K562 (cell line): Measurements from ENCODE around the gene WDR90. TPM values are rescaled to one million over a fixed set of nuclear protein-coding genes. Genes with fewer than 3 reads are reported as not detected.

Source experiments
- ARNT ChIP-seq, 2 experiments: fragments of 450-650 bp; IDR thresholded peaks; 2 replicates each; pipeline ENCODE4 v1.6.1; 2016; ENCODE audit warnings: mild to moderate bottlenecking in 1 of 2
- CTBP1 ChIP-seq: fragments of 450-650 bp; IDR thresholded peaks from 2 replicates; pipeline ENCODE4 v1.6.1; 2016; ENCODE audit warnings: borderline replicate concordance
- CXXC5 ChIP-seq: fragments of 250-450 bp; sonication (Bioruptor Pico); IDR thresholded peaks from 2 replicates; pipeline ENCODE4 v1.8.0; 2022; ENCODE audit warnings: inconsistent platforms, mild to moderate bottlenecking, moderate library complexity
- DACH1 ChIP-seq: fragments of 450-650 bp; IDR thresholded peaks from 2 replicates; pipeline ENCODE4 v1.6.1; 2018; ENCODE audit not compliant: partially characterized antibody
- ESRRB ChIP-seq: fragments of 250-450 bp; sonication (Bioruptor Pico); IDR thresholded peaks from 2 replicates; pipeline ENCODE4 v1.5.0; 2020; ENCODE audit warnings: mild to moderate bottlenecking, moderate library complexity, borderline replicate concordance
- HLTF ChIP-seq: fragments of 450-650 bp; IDR thresholded peaks from 2 replicates; pipeline ENCODE4 v1.6.1; 2016
- L3MBTL2 ChIP-seq: fragments of 450-650 bp; IDR thresholded peaks from 2 replicates; pipeline ENCODE4 v1.6.1; 2016; ENCODE audit warnings: mild to moderate bottlenecking, moderate library complexity
- MEIS2 ChIP-seq: fragments of 450-650 bp; IDR thresholded peaks from 2 replicates; pipeline ENCODE4 v1.6.1; 2014; ENCODE audit warnings: mild to moderate bottlenecking; ENCODE audit not compliant: partially characterized antibody
- NFIX ChIP-seq: fragments of 250-450 bp; sonication (Bioruptor Pico); IDR thresholded peaks from 2 replicates; pipeline ENCODE4 v1.4.0; 2020; ENCODE audit warnings: low read depth, mild to moderate bottlenecking, moderate library complexity
- POLR2B ChIP-seq: fragments of 450-650 bp; IDR thresholded peaks from 2 replicates; pipeline ENCODE4 v1.6.1; 2018; ENCODE audit warnings: low read depth; ENCODE audit not compliant: partially characterized antibody
- SAFB ChIP-seq: fragments of 200-400 bp; formaldehyde crosslinking; IDR thresholded peaks from 2 replicates; pipeline ENCODE4 v1.6.1; 2017; ENCODE audit warnings: low read depth, low read length, borderline replicate concordance
- SIN3A ChIP-seq, 2 experiments: fragments of 150-350 bp in 1 of 2; IDR thresholded peaks; 2 replicates each; pipeline ENCODE4 v1.6.1; 2011 to 2016; ENCODE audit warnings: borderline replicate concordance in 2 of 2, low read depth in 2 of 2, low read length in 2 of 2, mild to moderate bottlenecking in 2 of 2, moderate library complexity in 2 of 2; ENCODE audit not compliant: control insufficient read depth in 1 of 2
- TBP ChIP-seq: optimal IDR thresholded peaks from 2 replicates; pipeline ENCODE3; 2011; ENCODE audit warnings: low read depth, low read length, improper control_type of control experiment
- TOE1 ChIP-seq, 2 experiments: fragments of 450-650 bp in 1 of 2; sonication (generic) in 1 of 2; formaldehyde crosslinking in 1 of 2; IDR thresholded peaks; 2 replicates each; pipeline versions ENCODE4 v1.7.1 to v1.8.0; 2016 to 2022; ENCODE audit warnings: borderline replicate concordance in 2 of 2, mild to moderate bottlenecking in 2 of 2, antibody characterized with exemption in 1 of 2, inconsistent platforms in 1 of 2, low read depth in 1 of 2, missing genetic modification reagents in 1 of 2, moderate library complexity in 1 of 2
- ZNF41 ChIP-seq: fragments of 250-450 bp; sonication (Bioruptor Pico); conservative IDR thresholded peaks from 2 replicates; pipeline ENCODE4 v1.4.0; 2020; ENCODE audit warnings: mild to moderate bottlenecking
- ZNF561 ChIP-seq: fragments of 450-650 bp; formaldehyde crosslinking; conservative IDR thresholded peaks from 2 replicates; pipeline ENCODE4 v1.4.0; 2020; ENCODE audit warnings: mild to moderate bottlenecking, moderate library complexity
- ZNF589 ChIP-seq: fragments of 200-800 bp; sonication (Bioruptor generic); IDR thresholded peaks from 2 replicates; pipeline ENCODE4 v1.6.1; 2016; ENCODE audit warnings: low read depth, missing genetic modification characterization, missing compliant biosample characterization
- ZNF830 ChIP-seq: fragments of 250-450 bp; sonication (Bioruptor Pico); IDR thresholded peaks from 2 replicates; pipeline ENCODE4 v1.5.0; 2021; ENCODE audit warnings: mild to moderate bottlenecking
- polyA plus RNA-seq, 8 experiments: library from polyadenylated mRNA; depleted of rRNA in 4 of 8; stranded (reverse) in 5 of 8; unstranded in 3 of 8; fragments of >200 nt; fragmentation: Nextera tagmentation in 2 of 8; fragmentation: Illumina TruSeq in 1 of 8; extraction: Ambion mirVana in 2 of 8; extraction: Trizol in 1 of 8; gene quantifications; 2 replicates each; pipeline versions ENCODE4 v1.2.1 to v1.2.3, GENCODE V29; 2011 to 2014; ENCODE audit warnings: inconsistent platforms in 1 of 8, missing spikeins in 1 of 8
- total RNA-seq, 7 experiments: library from RNA; depleted of rRNA in 6 of 7; stranded (reverse); fragments of >200 nt in 6 of 7; fragmentation: Illumina TruSeq in 2 of 7; extraction: Trizol in 2 of 7; gene quantifications; 2 replicates each; pipeline versions ENCODE4 v1.2.1 to v1.2.3, GENCODE V29; 2011 to 2021; ENCODE audit warnings: low replicate concordance in 1 of 7
- TF ChIP-seq, protein P1 (sequence below), 2 experiments: fragments of 450-650 bp; conservative IDR thresholded peaks; 2 replicates each; pipeline ENCODE4 v1.6.1; 2017; ENCODE audit warnings: mild to moderate bottlenecking in 2 of 2, moderate library complexity in 2 of 2
- TF ChIP-seq, protein P2 (sequence below): fragments of 450-650 bp; IDR thresholded peaks from 2 replicates; pipeline ENCODE4 v1.6.1; 2016; ENCODE audit warnings: antibody characterized with exemption
- TF ChIP-seq, protein P3 (sequence below): fragments of 250-450 bp; sonication (Bioruptor Pico); IDR thresholded peaks from 2 replicates; pipeline ENCODE4 v1.5.0; 2021
- TF ChIP-seq, protein P4 (sequence below): sonication (generic); formaldehyde crosslinking; IDR thresholded peaks from 2 replicates; pipeline ENCODE4 v1.8.0; 2022; ENCODE audit warnings: missing genetic modification reagents, mild to moderate bottlenecking, moderate library complexity, borderline replicate concordance

The WDR90 gene
- total and polyA plus RNA-seq, 9 of the 15 experiments (the other 6 are each of a cell fraction or from before 2014, with no cell fraction given), result 0.44 to 12.6 (median 3.3) TPM

DNA sequence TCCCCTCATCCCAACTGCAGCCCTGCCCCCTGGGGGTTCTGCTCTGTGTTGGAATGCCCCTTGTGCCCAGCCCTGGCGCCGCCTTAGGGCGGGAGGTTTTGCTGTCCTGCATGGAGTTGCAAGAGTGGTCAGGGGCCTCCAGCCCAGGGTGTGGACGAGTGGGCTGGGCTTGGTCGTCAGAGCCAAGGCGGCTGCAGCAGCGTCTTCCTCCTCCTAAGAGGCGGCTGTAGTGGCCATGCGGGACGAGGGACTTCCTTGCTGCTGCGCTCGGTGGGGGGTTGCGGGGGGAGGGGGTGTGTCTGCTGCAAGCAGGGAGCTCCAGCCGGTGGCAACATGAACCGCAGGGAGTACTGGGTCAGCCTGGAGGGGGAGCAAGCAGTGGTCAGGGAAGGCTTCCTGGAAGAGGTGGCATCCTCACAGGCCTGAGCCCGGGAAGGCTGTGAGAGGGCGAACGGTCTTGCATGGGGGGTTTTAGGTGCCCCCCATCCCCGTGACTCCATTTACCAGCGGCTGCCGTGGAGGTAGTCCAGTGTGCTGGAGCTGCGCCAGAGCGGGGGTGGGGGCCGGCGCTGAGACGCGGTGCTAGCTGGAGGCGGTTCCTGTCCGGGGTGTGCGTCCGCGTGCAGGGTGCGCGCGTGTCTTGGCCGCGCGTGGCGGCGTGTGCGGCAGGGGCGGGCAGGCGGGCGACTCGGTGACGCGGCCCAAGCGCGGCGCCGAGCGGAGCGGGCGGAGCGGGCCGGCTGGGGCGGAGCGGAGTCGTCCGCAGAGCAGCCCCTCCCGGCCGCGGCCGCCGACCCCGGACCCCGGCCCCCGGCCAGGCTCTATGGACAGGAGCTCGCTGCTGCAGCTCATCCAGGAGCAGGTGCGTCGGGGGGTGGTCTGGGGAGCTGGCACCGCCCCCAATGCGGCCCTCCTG is 26.1 kb downstream of the WDR90 start, which contains the start of gene RHBDL1 (continued):
- no peak for TF ChIP-seq ESRRB (CRISPR knock-in tag)
- TF ChIP-seq TOE1 (IDR thresholded peaks at IDR 0.05; ENCODE audit: borderline replicate concordance), result 0 out of 2 replicates have a peak, but pooled peaks have one; percentile 49
- 0 out of 2 replicates have a peak, but pooled peaks have one; percentile 59 for TF ChIP-seq TOE1 (CRISPR knock-in tag; IDR thresholded peaks at IDR 0.05; ENCODE audit: borderline replicate concordance, low read depth)
- TF ChIP-seq L3MBTL2, result peak; percentile 42; the same call in 1 of the 2 replicates
- TF ChIP-seq HLTF, result peak; percentile 60; the same call in 1 of the 2 replicates
- TF ChIP-seq, protein P1, sequence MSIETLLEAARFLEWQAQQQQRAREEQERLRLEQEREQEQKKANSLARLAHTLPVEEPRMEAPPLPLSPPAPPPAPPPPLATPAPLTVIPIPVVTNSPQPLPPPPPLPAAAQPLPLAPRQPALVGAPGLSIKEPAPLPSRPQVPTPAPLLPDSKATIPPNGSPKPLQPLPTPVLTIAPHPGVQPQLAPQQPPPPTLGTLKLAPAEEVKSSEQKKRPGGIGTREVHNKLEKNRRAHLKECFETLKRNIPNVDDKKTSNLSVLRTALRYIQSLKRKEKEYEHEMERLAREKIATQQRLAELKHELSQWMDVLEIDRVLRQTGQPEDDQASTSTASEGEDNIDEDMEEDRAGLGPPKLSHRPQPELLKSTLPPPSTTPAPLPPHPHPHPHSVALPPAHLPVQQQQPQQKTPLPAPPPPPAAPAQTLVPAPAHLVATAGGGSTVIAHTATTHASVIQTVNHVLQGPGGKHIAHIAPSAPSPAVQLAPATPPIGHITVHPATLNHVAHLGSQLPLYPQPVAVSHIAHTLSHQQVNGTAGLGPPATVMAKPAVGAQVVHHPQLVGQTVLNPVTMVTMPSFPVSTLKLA (conservative IDR thresholded peaks at IDR 0.05), result peak; percentile 73 to 85
- TF ChIP-seq POLR2B, result peak; percentile 68
- TF ChIP-seq ARNT (IDR thresholded peaks at IDR 0.05), result 0 out of 4 replicates have a peak, but pooled peaks of 1 of the 2 experiments have one; percentile 36
- TF ChIP-seq CTBP1, result peak; percentile 83
- TF ChIP-seq DACH1, result peak; percentile 65
- TF ChIP-seq CXXC5 (CRISPR knock-in tag), result peak; percentile 71; the same call in 1 of the 2 replicates
- TF ChIP-seq, protein P2, sequence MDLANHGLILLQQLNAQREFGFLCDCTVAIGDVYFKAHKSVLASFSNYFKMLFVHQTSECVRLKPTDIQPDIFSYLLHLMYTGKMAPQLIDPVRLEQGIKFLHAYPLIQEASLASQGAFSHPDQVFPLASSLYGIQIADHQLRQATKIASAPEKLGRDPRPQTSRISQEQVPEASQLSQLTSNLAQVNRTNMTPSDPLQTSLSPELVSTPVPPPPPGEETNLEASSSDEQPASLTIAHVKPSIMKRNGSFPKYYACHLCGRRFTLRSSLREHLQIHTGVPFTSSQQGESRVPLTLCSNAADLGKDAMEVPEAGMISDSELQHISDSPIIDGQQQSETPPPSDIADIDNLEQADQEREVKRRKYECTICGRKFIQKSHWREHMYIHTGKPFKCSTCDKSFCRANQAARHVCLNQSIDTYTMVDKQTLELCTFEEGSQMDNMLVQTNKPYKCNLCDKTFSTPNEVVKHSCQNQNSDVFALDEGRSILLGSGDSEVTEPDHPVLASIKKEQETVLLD, result peak; percentile 53; the same call in 1 of the 2 replicates
- TF ChIP-seq ZNF41 (CRISPR knock-in tag), result no peak
- TF ChIP-seq MEIS2, result no peak
- no peak for TF ChIP-seq NFIX (CRISPR knock-in tag)
- no peak for TF ChIP-seq ZNF830
- no peak for TF ChIP-seq ZNF589 (CRISPR knock-in tag)
- TF ChIP-seq SAFB, result peak; percentile 98
- TF ChIP-seq ZNF561 (CRISPR knock-in tag), result no peak
- peak; percentile 37 for TF ChIP-seq TBP
- TF ChIP-seq, protein P3, sequence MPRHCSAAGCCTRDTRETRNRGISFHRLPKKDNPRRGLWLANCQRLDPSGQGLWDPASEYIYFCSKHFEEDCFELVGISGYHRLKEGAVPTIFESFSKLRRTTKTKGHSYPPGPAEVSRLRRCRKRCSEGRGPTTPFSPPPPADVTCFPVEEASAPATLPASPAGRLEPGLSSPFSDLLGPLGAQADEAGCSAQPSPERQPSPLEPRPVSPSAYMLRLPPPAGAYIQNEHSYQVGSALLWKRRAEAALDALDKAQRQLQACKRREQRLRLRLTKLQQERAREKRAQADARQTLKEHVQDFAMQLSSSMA (CRISPR knock-in tag), result peak; percentile 44; the same call in 1 of the 2 replicates
- TF ChIP-seq SIN3A (IDR thresholded peaks at IDR 0.05; ENCODE audit: borderline replicate concordance in 2 of 2, control insufficient read depth in 1 of 2, low read depth in 2 of 2, low read length in 2 of 2), result peak; percentile 66 to 70; a peak in 3 of 4 replicates
- TF ChIP-seq, protein P4, sequence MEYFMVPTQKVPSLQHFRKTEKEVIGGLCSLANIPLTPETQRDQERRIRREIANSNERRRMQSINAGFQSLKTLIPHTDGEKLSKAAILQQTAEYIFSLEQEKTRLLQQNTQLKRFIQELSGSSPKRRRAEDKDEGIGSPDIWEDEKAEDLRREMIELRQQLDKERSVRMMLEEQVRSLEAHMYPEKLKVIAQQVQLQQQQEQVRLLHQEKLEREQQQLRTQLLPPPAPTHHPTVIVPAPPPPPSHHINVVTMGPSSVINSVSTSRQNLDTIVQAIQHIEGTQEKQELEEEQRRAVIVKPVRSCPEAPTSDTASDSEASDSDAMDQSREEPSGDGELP, result peak; percentile 88
